Neuronal stem cell (in vitro differentiated cells): ENCODE data around the gene TOP3B.

Experiments used
- DNase-seq: peaks from one replicate; pipeline ENCODE4 v3.0.0-alpha.2; 2013; ENCODE audit warnings: low spot score
- H2AFZ ChIP-seq: one replicate; pipeline ENCODE4 v1.6.1; 2013; ENCODE audit warnings: mild to moderate bottlenecking, low read length, inconsistent platforms
- H2AK5ac ChIP-seq: 2 replicates; pipeline ENCODE4 v1.6.1; 2013; ENCODE audit warnings: low read depth, mild to moderate bottlenecking, inconsistent platforms, low read length, moderate library complexity, mixed read lengths
- H2BK120ac ChIP-seq: 2 replicates; pipeline ENCODE4 v1.6.1; 2013; ENCODE audit warnings: low read depth, mild to moderate bottlenecking, inconsistent platforms, low read length, moderate library complexity, mixed read lengths
- H2BK12ac ChIP-seq: one replicate; pipeline ENCODE4 v1.6.1; 2013; ENCODE audit warnings: low read length, inconsistent platforms
- H2BK15ac ChIP-seq: 2 replicates; pipeline ENCODE4 v1.6.1; 2013; ENCODE audit warnings: mild to moderate bottlenecking, low read length, inconsistent platforms, mixed read lengths
- H2BK5ac ChIP-seq: one replicate; pipeline ENCODE4 v1.6.1; 2013; ENCODE audit warnings: inconsistent platforms, mild to moderate bottlenecking, low read length, moderate library complexity
- H3K14ac ChIP-seq: one replicate; pipeline ENCODE4 v1.6.1; 2013; ENCODE audit warnings: low read length, inconsistent platforms
- H3K18ac ChIP-seq: 2 replicates; pipeline ENCODE4 v1.6.1; 2013; ENCODE audit warnings: low read length, inconsistent platforms
- H3K23ac ChIP-seq: 2 replicates; pipeline ENCODE4 v1.6.1; 2013; ENCODE audit warnings: low read depth, mild to moderate bottlenecking, mixed read lengths, low read length, inconsistent platforms; ENCODE audit not compliant: poor library complexity
- H3K27ac ChIP-seq: replicated peaks from 3 replicates; pipeline ENCODE4 v1.5.1; 2013; ENCODE audit warnings: low read length, inconsistent platforms
- H3K27me3 ChIP-seq, 3 experiments: 2 replicates each; pipeline ENCODE4 v1.6.1; 2013; ENCODE audit warnings: low read length in 3 of 3, mild to moderate bottlenecking in 2 of 3, inconsistent platforms in 1 of 3, low read depth in 1 of 3, mixed read lengths in 1 of 3, moderate library complexity in 1 of 3; ENCODE audit not compliant: control insufficient read depth in 3 of 3, insufficient read depth in 3 of 3
- H3K36me3 ChIP-seq, 2 donors: replicated peaks in 1 of 2; 2 replicates each; pipeline ENCODE4 v1.6.1; 2013; ENCODE audit warnings: low read length in 2 of 2; ENCODE audit not compliant: control insufficient read depth in 2 of 2, insufficient read depth in 2 of 2
- H3K4ac ChIP-seq: 2 replicates; pipeline ENCODE4 v1.6.1; 2013; ENCODE audit warnings: inconsistent platforms, mild to moderate bottlenecking, low read length, moderate library complexity
- H3K4me1 ChIP-seq, 2 donors: 1 replicate in 1 of 2; 2 replicates in 1 of 2; pipeline ENCODE4 v1.6.1; 2013; ENCODE audit warnings: low read length in 2 of 2, low read depth in 1 of 2; ENCODE audit not compliant: control insufficient read depth in 2 of 2, insufficient read depth in 1 of 2
- H3K4me2 ChIP-seq: one replicate; pipeline ENCODE4 v1.6.1; 2013; ENCODE audit warnings: mild to moderate bottlenecking, low read length, inconsistent platforms; ENCODE audit not compliant: insufficient read depth, poor library complexity, severe bottlenecking
- H3K4me3 ChIP-seq, 2 donors: 2 replicates each; pipeline ENCODE4 v1.5.1; 2013; ENCODE audit warnings: low read length in 2 of 2, mild to moderate bottlenecking in 2 of 2, inconsistent platforms in 1 of 2, moderate library complexity in 1 of 2
- H3K79me1 ChIP-seq: one replicate; pipeline ENCODE4 v1.6.1; 2013; ENCODE audit warnings: low read depth, mild to moderate bottlenecking, inconsistent platforms, low read length, moderate library complexity
- H3K9ac ChIP-seq: one replicate; pipeline ENCODE4 v1.6.1; 2013; ENCODE audit warnings: mild to moderate bottlenecking, low read depth, low read length, inconsistent platforms; ENCODE audit not compliant: poor library complexity
- H3K9me3 ChIP-seq, 2 donors: replicated peaks in 1 of 2; 2 replicates each; pipeline versions ENCODE3 to v1.6.1; 2013; ENCODE audit warnings: low read length in 2 of 2, mild to moderate bottlenecking in 2 of 2, inconsistent platforms in 1 of 2, low read depth in 1 of 2, mixed read lengths in 1 of 2, moderate library complexity in 1 of 2; ENCODE audit not compliant: control insufficient read depth in 2 of 2, insufficient read depth in 1 of 2
- H4K8ac ChIP-seq: one replicate; pipeline ENCODE4 v1.6.1; 2013; ENCODE audit warnings: low read depth, mild to moderate bottlenecking, inconsistent platforms, low read length, moderate library complexity
- H4K91ac ChIP-seq: one replicate; pipeline ENCODE4 v1.6.1; 2013; ENCODE audit warnings: low read length, low read depth, mild to moderate bottlenecking, inconsistent platforms; ENCODE audit not compliant: poor library complexity
- WGBS, 2 donors: extraction: QIAGEN DNeasy Blood & Tissue Kit; methylation state at CpG; one replicate each; pipeline ENCODE4 v1.1.7; 2013; ENCODE audit warnings: missing lambda C conversion rate in 2 of 2, mixed read lengths in 1 of 2; ENCODE audit not compliant: insufficient read length in 2 of 2, insufficient replicate concordance in 1 of 2; ENCODE audit errors: extremely low coverage in 2 of 2; 5-methylcytosine and 5-hydroxymethylcytosine counted together

The TOP3B gene

DNA sequence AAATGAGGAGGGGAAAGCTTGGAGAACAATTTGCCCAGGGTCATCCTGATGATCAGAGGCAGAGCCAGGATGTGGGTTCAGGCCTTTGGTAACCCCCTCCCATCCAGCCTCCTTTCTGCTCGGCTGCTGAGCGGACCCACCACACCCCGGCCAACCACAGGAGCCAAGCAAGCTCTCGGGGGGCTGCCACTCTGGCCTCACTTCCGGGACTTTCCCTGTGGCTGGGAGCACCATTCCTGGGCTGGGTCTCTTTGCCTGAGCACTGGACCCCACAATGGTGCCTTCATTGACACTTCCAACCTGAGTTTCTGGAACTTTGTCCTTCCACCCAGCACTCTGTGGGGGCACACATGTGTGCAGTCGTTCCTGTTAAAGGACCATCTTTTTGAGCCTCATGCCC, 9.8 kb downstream of the TOP3B start:
- Histone ChIP-seq H3K79me1 (peaks cover 5% of the 10 kb centered on the region), H2BK5ac (no peak overlapping the region), H3K9me3 (peaks cover 0 to 2% of the 10 kb centered on the region in 2 donors), H3K14ac (no peak overlapping the region), H3K27me3 (no peaks in the 10 kb centered on the region), H4K91ac (no peak overlapping the region), H3K4ac (no peak overlapping the region), H2AFZ (no peak overlapping the region), H2BK15ac (no peak overlapping the region), H3K4me3 (no peak overlapping the region), H2BK12ac (no peak overlapping the region), H3K4me1 (no peaks in the 10 kb centered on the region), H4K8ac (no peak overlapping the region), H3K18ac (no peak overlapping the region), H3K23ac (no peak overlapping the region), H3K27ac (no peak overlapping the region), H2AK5ac (no peak overlapping the region), H3K36me3 (peaks cover 49 to 87% of the 10 kb centered on the region in 2 donors), H3K9ac (no peak overlapping the region), H2BK120ac (no peak overlapping the region), H3K4me2 (no peak overlapping the region)
- no peak for DNase-seq
- WGBS, 2 donors = no CpG with 5 or more reads among the region's 6 CpGs

DNA sequence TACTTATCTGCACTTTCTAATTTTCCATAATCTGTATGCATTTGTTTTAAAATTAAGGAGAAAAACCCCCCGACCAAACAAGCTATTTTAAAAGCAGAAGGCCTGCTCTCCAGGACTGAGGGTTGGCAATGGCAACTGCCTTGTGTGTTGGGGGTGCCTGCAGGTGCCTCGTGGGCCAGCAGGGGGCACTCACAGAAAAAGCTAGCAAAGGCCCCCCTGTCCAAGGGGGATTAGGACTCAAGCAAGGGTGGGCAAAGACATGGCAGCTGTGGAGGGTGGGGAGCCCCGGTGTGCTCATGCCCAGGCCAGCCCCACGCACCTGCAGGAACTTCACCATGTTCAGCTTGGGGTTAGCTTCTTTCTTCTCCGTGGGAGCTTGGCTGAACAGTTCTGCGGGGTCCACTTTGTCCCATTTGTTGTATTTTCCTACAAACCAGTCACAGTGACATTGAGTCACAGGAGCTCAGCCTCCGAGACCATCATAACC, 10.3 kb downstream of the TOP3B start:
- Histone ChIP-seq H3K4me1 (no peaks in the 10 kb centered on the region), H3K4me3 (no peak overlapping the region), H3K14ac (no peak overlapping the region), H4K8ac (no peak overlapping the region), H2AK5ac (no peak overlapping the region), H2BK5ac (no peak overlapping the region), H3K36me3 (peaks cover 54 to 87% of the 10 kb centered on the region in 2 donors), H3K4ac (no peak overlapping the region), H3K18ac (no peak overlapping the region), H2AFZ (no peak overlapping the region), H2BK15ac (no peak overlapping the region), H2BK120ac (no peak overlapping the region), H3K9ac (no peak overlapping the region), H3K27me3 (no peaks in the 10 kb centered on the region), H3K79me1 (peaks cover 2% of the 10 kb centered on the region), H3K9me3 (peaks cover 0 to 2% of the 10 kb centered on the region in 2 donors), H3K4me2 (no peak overlapping the region), H3K27ac (no peak overlapping the region), H3K23ac (peak overlapping the region; percentile 90), H2BK12ac (no peak overlapping the region), H4K91ac (no peak overlapping the region)
- no peak for DNase-seq
- WGBS, 2 donors = no CpG with 5 or more reads among the region's 7 CpGs

GRCh38 chr22:21971858-21972275, 10.7 kb downstream of the TOP3B start:
- Histone ChIP-seq H3K4me3 (peak overlapping the region in 1 of 2 donors; percentile 5), H2BK15ac (no peak overlapping the region), H2AFZ (no peak overlapping the region), H3K79me1 (peaks cover 2% of the 10 kb centered on the region), H3K4me1 (no peaks in the 10 kb centered on the region), H3K14ac (no peak overlapping the region), H3K4ac (no peak overlapping the region), H3K23ac (peak overlapping the region; percentile 90), H4K91ac (no peak overlapping the region), H2BK5ac (no peak overlapping the region), H3K27ac (no peak overlapping the region), H2AK5ac (no peak overlapping the region), H3K36me3 (peaks cover 59 to 92% of the 10 kb centered on the region in 2 donors), H2BK120ac (no peak overlapping the region), H3K4me2 (no peak overlapping the region), H3K18ac (no peak overlapping the region), H4K8ac (peak overlapping the region; percentile 89), H3K9ac (no peak overlapping the region), H3K27me3 (no peaks in the 10 kb centered on the region), H2BK12ac (no peak overlapping the region), H3K9me3 (peaks cover 0 to 2% of the 10 kb centered on the region in 2 donors)
- no peak for DNase-seq
- no CpG with 5 or more reads among the region's 7 CpGs for WGBS, 2 donors

DNA sequence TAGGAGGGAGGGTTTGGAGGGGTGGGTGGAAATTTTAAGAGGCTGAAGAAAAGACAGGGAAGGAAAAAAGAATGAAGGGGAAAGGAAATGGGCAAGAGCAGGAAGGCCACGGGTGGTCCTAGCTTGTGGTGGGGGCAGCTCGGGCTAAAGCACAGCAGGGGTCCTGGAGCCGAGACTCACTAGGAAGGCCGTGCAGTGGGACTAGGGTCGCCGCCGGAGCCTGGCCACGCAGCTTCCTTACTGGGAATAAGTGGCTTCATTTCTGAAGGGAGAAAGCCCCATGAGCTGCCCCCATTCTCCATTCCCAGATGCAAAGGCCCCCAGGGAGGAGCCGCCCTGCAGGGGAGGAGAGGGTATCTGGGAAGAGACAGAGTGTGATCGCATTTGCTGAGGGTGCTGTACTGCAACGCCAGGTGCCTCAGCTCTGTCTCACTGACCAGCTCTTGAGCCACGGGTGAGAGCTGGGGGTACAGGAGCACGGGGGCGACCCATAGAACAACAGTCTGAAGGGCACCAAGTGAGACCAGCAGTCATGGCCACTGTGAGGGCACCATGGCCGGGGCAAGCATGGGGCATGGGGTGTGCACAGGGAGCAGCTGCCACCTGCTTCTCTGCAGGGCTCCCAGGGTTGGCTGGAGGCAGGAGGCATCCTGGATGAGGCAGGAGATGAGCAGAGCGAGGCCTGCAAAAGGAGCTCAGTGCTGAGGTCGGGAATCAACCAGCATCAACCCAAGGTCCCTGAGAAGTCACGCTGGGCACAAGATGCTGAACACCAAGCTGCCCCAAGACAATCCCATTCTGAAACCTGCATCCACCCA, 11.6 kb downstream of the TOP3B start:
- Histone ChIP-seq H3K4me3 (peak overlapping the region in 1 of 2 donors; percentile 24), H4K8ac (no peak overlapping the region), H3K18ac (no peak overlapping the region), H2BK15ac (no peak overlapping the region), H3K14ac (no peak overlapping the region), H3K9ac (no peak overlapping the region), H2BK120ac (no peak overlapping the region), H3K36me3 (peaks cover 65 to 95% of the 10 kb centered on the region in 2 donors), H3K79me1 (peaks cover 2% of the 10 kb centered on the region), H3K9me3 (peaks cover 0 to 2% of the 10 kb centered on the region in 2 donors), H3K4me1 (no peaks in the 10 kb centered on the region), H3K4ac (no peak overlapping the region), H2AFZ (no peak overlapping the region), H3K4me2 (no peak overlapping the region), H2AK5ac (no peak overlapping the region), H3K27me3 (no peaks in the 10 kb centered on the region), H3K27ac (no peak overlapping the region), H2BK12ac (no peak overlapping the region), H3K23ac (no peak overlapping the region), H2BK5ac (no peak overlapping the region), H4K91ac (no peak overlapping the region)
- WGBS, 2 donors = no CpG with 5 or more reads among the region's 18 CpGs
- DNase-seq = no peak
